Measurements from ENCODE around the gene ATP1B3. TPM values are rescaled to one million over a fixed set of nuclear protein-coding genes. Genes with fewer than 3 reads are reported as not detected.

Gene ATP1B3
- polyA plus RNA-seq, 1 donor from 2014 or later = 131 TPM

- H3K9me2 ChIP-seq (ENCODE audit: insufficient read depth, low read length) = no peaks in the 10 kb centered on the region
- H3K27ac ChIP-seq (ENCODE audit: low read length) = no peak overlapping the region
- H3K36me3 ChIP-seq (ENCODE audit: insufficient read depth, low read length) = no peaks in the 10 kb centered on the region
- no peak overlapping the region for H2AFZ ChIP-seq (ENCODE audit: low read depth, low read length)
- no peak overlapping the region for H3K9ac ChIP-seq (ENCODE audit: low read length)
- H4K20me1 ChIP-seq (ENCODE audit: insufficient read depth) = no peaks in the 10 kb centered on the region
- no peaks in the 10 kb centered on the region for H3F3A ChIP-seq (ENCODE audit: insufficient read depth, low read length, poor library complexity, severe bottlenecking)
- no peaks in the 10 kb centered on the region for H3K79me2 ChIP-seq (replicated peaks; ENCODE audit: insufficient read depth, low read length)
- no peak overlapping the region for H3K4me3 ChIP-seq (ENCODE audit: low read length)
- H3K4me2 ChIP-seq (ENCODE audit: low read length) = no peak overlapping the region
- H3K27me3 ChIP-seq (ENCODE audit: insufficient read depth, low read depth, low read length) = no peaks in the 10 kb centered on the region
- H3K9me3 ChIP-seq (ENCODE audit: low read length) = no peaks in the 10 kb centered on the region
- TF ChIP-seq TAF1 (IDR thresholded peaks at IDR 0.05; ENCODE audit: low read depth) (no peak), POLR2AphosphoS5 (IDR thresholded peaks at IDR 0.05) (no peak), EZH2 (IDR thresholded peaks at IDR 0.05; ENCODE audit: borderline replicate concordance, insufficient read depth, low read length, poor library complexity, severe bottlenecking) (no peak), REST (IDR thresholded peaks at IDR 0.05; ENCODE audit: borderline replicate concordance) (no peak), EP300 (conservative IDR thresholded peaks at IDR 0.05; ENCODE audit: poor library complexity, severe bottlenecking) (no peak), RAD21 (conservative IDR thresholded peaks at IDR 0.05) (no peak), SMC3 (conservative IDR thresholded peaks at IDR 0.05; ENCODE audit: poor library complexity) (no peak), MXI1 (conservative IDR thresholded peaks at IDR 0.05; ENCODE audit: poor library complexity, severe bottlenecking) (no peak)
Measured at GRCh38 chr3:141854599-141854998, 21.8 kb upstream of the ATP1B3 start.

- Histone ChIP-seq H4K20me1 (ENCODE audit: insufficient read depth) (no peaks in the 10 kb centered on the region), H3K4me3 (ENCODE audit: low read length) (no peak overlapping the region), H3K4me2 (ENCODE audit: low read length) (no peak overlapping the region), H2AFZ (ENCODE audit: low read depth, low read length) (no peak overlapping the region), H3K79me2 (replicated peaks; ENCODE audit: insufficient read depth, low read length) (no peaks in the 10 kb centered on the region), H3K27me3 (ENCODE audit: insufficient read depth, low read depth, low read length) (no peaks in the 10 kb centered on the region), H3K36me3 (ENCODE audit: insufficient read depth, low read length) (no peaks in the 10 kb centered on the region), H3F3A (ENCODE audit: insufficient read depth, low read length, poor library complexity, severe bottlenecking) (no peaks in the 10 kb centered on the region), H3K9ac (ENCODE audit: low read length) (no peak overlapping the region), H3K9me3 (ENCODE audit: low read length) (no peaks in the 10 kb centered on the region), H3K27ac (ENCODE audit: low read length) (no peak overlapping the region), H3K9me2 (ENCODE audit: insufficient read depth, low read length) (no peaks in the 10 kb centered on the region)
- peak; percentile 19 for TF ChIP-seq POLR2AphosphoS5 (IDR thresholded peaks at IDR 0.05)
- TF ChIP-seq SMC3 (conservative IDR thresholded peaks at IDR 0.05; ENCODE audit: poor library complexity) = no peak
- TF ChIP-seq RAD21 (conservative IDR thresholded peaks at IDR 0.05) = no peak
- no peak for TF ChIP-seq CTCF (IDR thresholded peaks at IDR 0.05; ENCODE audit: poor library complexity, severe bottlenecking)
- no peak for TF ChIP-seq EP300 (conservative IDR thresholded peaks at IDR 0.05; ENCODE audit: poor library complexity, severe bottlenecking)
- TF ChIP-seq EZH2 (IDR thresholded peaks at IDR 0.05; ENCODE audit: borderline replicate concordance, insufficient read depth, low read length, poor library complexity, severe bottlenecking) = no peak
Measured at GRCh38 chr3:141858312-141858711, 18.1 kb upstream of the ATP1B3 start.

Data from neural cell (in vitro differentiated cells).